HepG2 (cell line): ENCODE measurements around the gene PRKACA. TPM values are rescaled to one million over a fixed set of nuclear protein-coding genes. Genes with fewer than 3 reads are reported as not detected.

Source experiments
- AGO1 ChIP-seq: fragments of 200-400 bp; formaldehyde crosslinking; IDR thresholded peaks from 2 replicates; pipeline ENCODE4 v1.6.1; 2017; ENCODE audit warnings: mild to moderate bottlenecking, low read depth, low read length, moderate library complexity; ENCODE audit not compliant: poor library complexity, severe bottlenecking
- ARHGAP35 ChIP-seq: sonication (generic); formaldehyde crosslinking; IDR thresholded peaks from 2 replicates; pipeline ENCODE4 v1.9.0; 2022; ENCODE audit warnings: mild to moderate bottlenecking, inconsistent platforms, moderate library complexity, missing genetic modification reagents, borderline replicate concordance
- ARNT ChIP-seq: fragments of 450-650 bp; IDR thresholded peaks from 2 replicates; pipeline ENCODE4 v1.6.1; 2017
- DZIP1 ChIP-seq: sonication (generic); formaldehyde crosslinking; IDR thresholded peaks from 2 replicates; pipeline ENCODE4 v1.5.0; 2020; ENCODE audit warnings: mild to moderate bottlenecking, missing genetic modification reagents
- ERF ChIP-seq: IDR thresholded peaks from 2 replicates; pipeline ENCODE4 v1.6.1; 2018; ENCODE audit warnings: missing biosample characterization, missing genetic modification reagents
- MXI1 ChIP-seq: IDR thresholded peaks from 3 replicates; pipeline ENCODE4 v1.6.1; 2012; ENCODE audit warnings: low read depth, low read length, inconsistent platforms, borderline replicate concordance
- PBX2 ChIP-seq: IDR thresholded peaks from 2 replicates; pipeline ENCODE4 v1.6.1; 2016; ENCODE audit warnings: control low read depth
- PLSCR1 ChIP-seq: sonication (generic); formaldehyde crosslinking; IDR thresholded peaks from 2 replicates; pipeline ENCODE4 v1.5.0; 2020; ENCODE audit warnings: missing genetic modification reagents, mild to moderate bottlenecking, borderline replicate concordance
- RERE ChIP-seq: IDR thresholded peaks from 2 replicates; pipeline ENCODE4 v1.6.1; 2016; ENCODE audit warnings: low read depth, missing genetic modification reagents, missing compliant biosample characterization
- RFX1 ChIP-seq: fragments of 450-650 bp; IDR thresholded peaks from 2 replicates; pipeline ENCODE4 v1.6.1; 2017
- U2AF2 ChIP-seq: fragments of 200-400 bp; formaldehyde crosslinking; IDR thresholded peaks from 2 replicates; pipeline ENCODE4 v1.6.1; 2017; ENCODE audit warnings: low read depth, mild to moderate bottlenecking, low read length
- ZBTB7A ChIP-seq: sonication (generic); formaldehyde crosslinking; IDR thresholded peaks from 2 replicates; pipeline ENCODE4 v1.8.0; 2022; ENCODE audit warnings: mild to moderate bottlenecking, missing genetic modification reagents
- ZBTB8A ChIP-seq: sonication (generic); formaldehyde crosslinking; IDR thresholded peaks from 2 replicates; pipeline ENCODE4 v1.4.0; 2020; ENCODE audit warnings: mild to moderate bottlenecking, low read depth, missing genetic modification reagents, borderline replicate concordance
- ZC3H4 ChIP-seq: sonication (generic); formaldehyde crosslinking; IDR thresholded peaks from 2 replicates; pipeline ENCODE4 v1.4.0; 2020; ENCODE audit warnings: missing genetic modification reagents, borderline replicate concordance
- ZFX ChIP-seq: sonication (generic); formaldehyde crosslinking; IDR thresholded peaks from 2 replicates; pipeline ENCODE4 v1.4.0; 2020; ENCODE audit warnings: mild to moderate bottlenecking, low read depth, missing genetic modification reagents, moderate library complexity
- ZNF20 ChIP-seq: sonication (generic); formaldehyde crosslinking; IDR thresholded peaks from 2 replicates; pipeline ENCODE4 v1.4.0; 2020; ENCODE audit warnings: mild to moderate bottlenecking, moderate library complexity, missing genetic modification reagents
- ZNF275 ChIP-seq: sonication (generic); formaldehyde crosslinking; IDR thresholded peaks from 2 replicates; pipeline ENCODE4 v1.8.0; 2022; ENCODE audit warnings: missing genetic modification reagents, mild to moderate bottlenecking, inconsistent platforms, borderline replicate concordance
- ZNF335 ChIP-seq: sonication (generic); formaldehyde crosslinking; IDR thresholded peaks from 2 replicates; pipeline ENCODE4 v1.4.0; 2020; ENCODE audit warnings: missing genetic modification reagents
- ZNF570 ChIP-seq: sonication (generic); formaldehyde crosslinking; IDR thresholded peaks from 2 replicates; pipeline ENCODE4 v1.4.0; 2020; ENCODE audit warnings: mild to moderate bottlenecking, missing genetic modification reagents, borderline replicate concordance
- polyA plus RNA-seq, 8 experiments: library from polyadenylated mRNA; depleted of rRNA in 3 of 8; stranded (reverse) in 7 of 8; unstranded in 1 of 8; fragments of >200 nt; fragmentation: Illumina TruSeq in 4 of 8; extraction: Trizol in 4 of 8; gene quantifications; 2 replicates each; pipeline versions ENCODE4 v1.2.1 to v1.2.3, GENCODE V29; 2011 to 2016; ENCODE audit warnings: low read depth in 4 of 8, missing spikeins in 1 of 8, mixed read lengths in 1 of 8; ENCODE audit not compliant: insufficient read depth in 1 of 8
- total RNA-seq, 5 experiments: library from RNA; depleted of rRNA; stranded (reverse); fragments of >200 nt; fragmentation: Illumina TruSeq; extraction: Trizol; gene quantifications; 2 replicates each; pipeline ENCODE4 v1.2.3, GENCODE V29; 2016; ENCODE audit warnings: low read depth in 1 of 5

Gene PRKACA
- total and polyA plus RNA-seq, 2 of the 13 experiments (the other 11 are each of a cell fraction or from before 2014, with no cell fraction given) = 11.0 to 18.2 TPM

- TF ChIP-seq ZNF275 (CRISPR knock-in tag) (no peak), ERF (CRISPR knock-in tag) (no peak), ZBTB8A (CRISPR knock-in tag) (no peak), ZBTB7A (CRISPR knock-in tag) (peak; percentile 41; the same call in 1 of the 2 replicates), AGO1 (peak; percentile 18), ZFX (CRISPR knock-in tag) (peak; percentile 83), ARNT (no peak), ARHGAP35 (CRISPR knock-in tag) (no peak), RERE (no peak), ZC3H4 (CRISPR knock-in tag) (0 out of 2 replicates have a peak, but pooled peaks have one; percentile 29), U2AF2 (no peak), RFX1 (no peak), ZNF570 (CRISPR knock-in tag) (no peak), PBX2 (CRISPR knock-in tag) (no peak), MXI1 (no peak), DZIP1 (CRISPR knock-in tag) (no peak), ZNF335 (CRISPR knock-in tag) (no peak), ZNF20 (CRISPR knock-in tag) (no peak), PLSCR1 (CRISPR knock-in tag) (no peak)
These were observed 18.5 kb upstream of the PRKACA start (continued) for GRCh38 chr19:14135985-14136508.
